ENCODE data around the gene OR6S1.

GRCh38 chr14:20603813-20604690 lies 37.4 kb downstream of the OR6S1 start:
- TF ChIP-seq CTCF (IDR thresholded peaks at IDR 0.05; ENCODE audit: low read depth, low read length, poor library complexity, severe bottlenecking): no peak
- TF ChIP-seq EZH2phosphoT487 (IDR thresholded peaks at IDR 0.05; ENCODE audit: borderline replicate concordance, low read length): no peak

All from DOHH2 (cell line).